NOMO-1 treated with DMSO at 0.1 percent for 48 hours (cell line): Measurements from ENCODE around the gene BLMH.

Source experiments
- DNase-seq: peaks from one replicate; lab custom pipeline; 2025; ENCODE audit not compliant: unreplicated experiment; lab: John Stamatoyannopoulos, UW

Gene BLMH

DNA sequence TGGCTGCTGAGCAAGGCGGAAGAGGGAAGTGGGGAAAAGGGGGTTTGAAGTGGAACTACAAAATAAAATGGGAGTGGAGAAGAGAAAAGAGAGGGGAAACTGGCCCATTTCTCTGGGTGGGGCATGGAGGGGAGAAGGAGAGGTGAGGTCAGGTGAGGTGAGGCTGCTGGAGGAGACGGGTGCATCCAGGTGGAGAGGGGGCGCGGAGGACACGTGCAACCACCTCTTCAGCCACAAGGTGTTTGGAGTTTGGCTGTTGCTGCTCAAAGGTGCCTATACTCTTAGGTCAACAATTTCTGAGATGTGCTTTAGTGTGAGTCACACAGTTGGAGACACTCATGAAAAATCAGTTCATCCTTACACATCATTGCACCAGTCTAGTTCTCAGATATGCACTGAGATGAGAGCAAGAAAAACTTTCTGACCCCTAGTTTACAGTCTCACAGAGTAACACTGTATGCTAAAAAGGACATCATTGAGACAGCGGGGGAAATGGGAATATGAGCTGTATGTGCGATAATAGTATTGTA is 61.1 kb downstream of the BLMH start:
- no peak for DNase-seq

DNA sequence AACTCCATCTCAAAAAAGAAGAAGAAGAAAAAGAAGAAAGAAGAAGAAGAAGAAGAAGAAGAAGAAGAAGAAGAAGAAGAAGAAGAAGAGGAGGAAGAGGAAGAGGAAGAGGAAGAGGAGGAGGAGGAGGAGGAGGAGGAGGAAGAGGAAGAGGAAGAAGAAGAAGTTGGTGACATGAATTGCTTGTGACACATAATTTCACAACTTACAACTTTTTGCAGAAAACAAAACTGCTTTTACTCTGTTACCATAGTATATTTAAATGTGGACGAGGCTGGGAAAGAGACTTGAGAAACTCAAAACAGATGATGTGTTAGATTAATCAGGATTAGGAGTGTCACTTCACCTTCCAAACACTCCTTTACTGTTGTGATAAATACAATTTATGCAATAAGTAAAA is 61.7 kb downstream of the BLMH start:
- DNase-seq: peak; percentile 42

DNA sequence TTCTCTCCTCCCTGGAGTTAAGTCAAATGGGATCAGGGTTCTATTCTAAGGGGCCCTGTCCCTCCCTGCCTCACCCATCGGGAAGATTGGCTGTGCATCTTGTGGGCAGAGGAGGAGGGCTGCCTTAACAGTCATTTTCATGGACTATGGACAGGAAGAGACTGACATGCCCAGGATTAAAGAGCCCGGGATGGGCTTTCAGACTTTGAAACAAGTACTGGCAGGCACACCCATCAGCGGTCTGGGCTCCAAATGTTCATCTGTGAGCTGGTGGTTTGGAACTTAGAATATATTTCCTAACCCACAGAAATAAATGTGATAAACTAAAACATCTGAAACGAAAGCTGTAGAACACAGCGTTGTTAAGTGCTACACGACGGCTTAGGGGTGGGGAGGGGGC is 62.7 kb downstream of the BLMH start:
- no peak for DNase-seq

DNA sequence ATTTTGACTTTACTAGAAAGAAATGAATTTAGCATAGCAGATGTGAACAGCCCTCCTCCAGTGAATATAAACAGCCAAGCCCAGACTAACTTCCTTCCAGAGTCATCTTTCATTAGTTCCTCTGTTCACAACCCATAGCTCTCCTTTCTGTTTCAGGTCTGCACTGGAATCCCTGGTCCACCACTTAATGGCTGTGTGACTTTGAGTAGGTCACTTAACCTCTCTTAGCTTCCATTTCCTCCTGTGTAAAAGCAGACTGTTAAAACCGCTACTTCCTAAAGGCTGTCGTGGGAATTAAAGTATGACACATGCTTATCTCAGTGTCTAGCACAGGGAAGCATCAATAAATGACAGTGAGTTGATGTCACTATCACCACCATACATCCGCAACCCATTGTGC is 63.7 kb downstream of the BLMH start:
- DNase-seq: no peak

DNA sequence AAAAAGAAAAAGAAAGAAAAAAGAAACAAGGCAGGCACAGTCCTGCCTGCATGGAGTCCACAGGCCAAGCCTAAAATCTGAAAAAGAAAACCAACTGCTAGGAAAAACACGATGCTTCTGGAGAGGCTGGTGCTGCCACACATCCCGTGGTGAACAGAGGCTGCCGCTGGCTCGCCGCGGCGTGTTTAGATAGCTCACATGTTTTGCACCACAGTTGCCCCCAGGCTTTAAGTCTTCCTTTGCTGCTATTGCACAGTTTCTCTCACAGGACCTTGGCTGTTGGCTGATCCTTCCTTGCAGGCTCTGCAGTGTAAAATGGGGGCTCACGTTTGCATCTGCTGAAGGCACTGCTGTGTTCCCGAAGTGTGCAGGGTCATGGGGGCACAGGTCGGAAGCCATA is 64.9 kb downstream of the BLMH start:
- DNase-seq: no peak

DNA sequence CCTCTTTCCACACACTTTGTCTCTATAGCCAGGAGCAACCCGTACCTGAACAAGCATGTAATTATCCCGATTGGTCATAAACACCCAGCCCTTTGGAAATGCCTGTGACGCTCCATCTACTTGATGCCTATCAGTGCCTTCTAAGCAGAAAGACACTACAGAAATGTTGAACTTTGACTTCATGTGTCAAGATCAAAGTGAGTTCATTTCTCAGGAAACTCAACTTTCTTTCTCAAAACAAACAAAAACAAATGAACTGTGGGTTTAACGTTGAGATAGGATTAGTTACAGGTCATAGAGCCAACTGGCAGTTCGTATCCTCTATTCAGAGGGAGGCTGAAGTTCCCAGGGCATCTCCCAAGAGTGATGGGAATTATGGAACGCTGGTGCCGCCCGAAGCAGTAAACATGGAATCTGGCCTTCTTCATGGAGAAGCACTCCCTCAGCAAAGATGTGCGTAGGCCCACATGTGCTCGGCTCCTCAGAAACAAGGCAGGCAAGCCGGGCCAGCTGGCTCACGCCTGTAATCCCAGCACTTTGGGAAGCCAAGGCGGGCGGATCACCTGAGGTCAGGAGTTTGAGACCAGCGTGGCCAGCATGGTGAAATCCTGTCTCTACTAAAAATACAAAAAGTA is 65.7 kb downstream of the BLMH start:
- DNase-seq: no peak

DNA sequence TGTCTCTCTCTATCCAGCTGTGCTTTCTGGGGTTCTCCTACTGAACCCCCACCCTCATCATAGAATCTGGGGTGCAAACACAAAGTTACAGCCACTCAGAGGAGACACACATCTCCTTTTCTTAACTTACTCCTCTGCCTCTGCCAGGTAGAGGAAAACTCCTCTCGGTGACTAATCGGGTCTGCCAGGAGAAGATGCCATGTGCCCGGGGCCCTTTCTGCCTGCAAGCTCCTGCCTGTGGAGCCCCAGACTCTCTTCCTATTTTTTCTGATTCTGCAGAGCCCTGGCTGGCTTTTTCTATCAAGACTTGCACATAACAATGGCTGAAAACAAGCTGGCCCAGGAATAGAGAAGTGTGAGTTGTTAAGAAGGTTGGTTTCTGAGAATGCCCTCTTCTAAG is 66.6 kb downstream of the BLMH start:
- DNase-seq: peak; percentile 40

DNA sequence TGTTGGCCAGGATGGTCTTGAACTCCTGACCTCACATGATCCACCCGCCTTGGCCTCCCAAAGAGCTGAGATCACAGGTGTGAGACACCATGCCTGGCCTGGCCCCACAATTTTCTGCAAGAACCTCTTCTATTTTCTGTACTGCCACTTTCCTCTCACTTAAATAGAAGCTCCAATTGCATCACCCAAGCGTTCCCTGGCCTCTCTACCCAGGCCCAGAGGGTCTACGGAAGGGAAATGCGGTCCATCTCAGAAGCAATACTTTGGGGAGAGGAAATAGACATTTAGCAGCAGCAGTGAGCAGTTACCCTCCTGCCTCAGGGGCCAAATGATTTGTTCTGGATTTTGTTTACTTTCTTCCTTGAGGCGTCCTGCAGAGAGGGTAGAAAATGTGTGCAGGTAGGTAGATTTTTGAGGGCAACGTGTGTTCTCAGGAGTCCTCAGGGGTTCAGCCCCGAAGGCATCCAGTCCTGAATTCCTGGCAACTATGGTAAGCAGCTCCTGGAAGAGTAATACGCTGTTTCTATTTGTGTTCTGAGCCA is 67.3 kb downstream of the BLMH start:
- DNase-seq: peak; percentile 60

DNA sequence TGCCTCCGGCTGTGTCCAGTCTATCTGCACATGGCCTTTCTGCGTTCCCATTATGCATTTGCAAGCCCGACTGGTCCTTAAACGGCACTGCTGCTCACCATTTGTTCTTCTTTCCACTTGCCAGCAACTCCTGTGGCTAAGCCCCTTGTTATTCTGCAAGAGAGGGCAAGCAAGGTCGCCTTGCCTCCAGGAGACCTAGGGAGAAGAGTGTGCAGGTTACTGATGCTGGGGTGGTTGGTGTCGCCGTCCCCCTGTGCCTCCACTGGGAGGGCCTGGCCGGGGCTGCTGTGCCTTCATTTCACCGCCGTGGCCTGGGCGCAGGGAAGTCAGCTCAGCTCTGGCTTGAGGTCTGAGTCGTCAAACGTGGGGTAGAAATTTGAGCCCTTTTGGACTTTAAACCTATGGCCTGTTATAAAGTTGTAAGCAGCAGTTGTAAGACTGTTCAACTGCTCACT is 69.0 kb downstream of the BLMH start:
- no peak for DNase-seq

DNA sequence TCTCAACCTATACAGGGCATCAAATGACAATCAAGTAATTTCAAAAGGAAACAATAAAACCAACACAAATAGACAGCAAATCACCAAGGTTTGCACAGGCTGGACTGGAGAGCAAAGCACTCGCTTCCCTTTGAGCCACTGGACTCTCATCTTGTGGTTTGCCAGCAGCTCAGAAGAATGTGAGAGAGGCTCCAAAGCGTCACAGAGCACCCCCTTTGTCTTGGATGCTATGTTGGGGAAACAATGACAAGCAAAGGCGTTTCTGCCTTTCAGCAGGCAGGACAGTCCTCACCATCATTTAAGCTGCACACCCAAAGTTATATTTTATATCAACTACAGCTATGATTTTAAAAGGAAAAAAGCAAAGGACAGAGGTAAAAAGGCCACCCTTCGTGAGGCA is 69.5 kb downstream of the BLMH start:
- DNase-seq: no peak

DNA sequence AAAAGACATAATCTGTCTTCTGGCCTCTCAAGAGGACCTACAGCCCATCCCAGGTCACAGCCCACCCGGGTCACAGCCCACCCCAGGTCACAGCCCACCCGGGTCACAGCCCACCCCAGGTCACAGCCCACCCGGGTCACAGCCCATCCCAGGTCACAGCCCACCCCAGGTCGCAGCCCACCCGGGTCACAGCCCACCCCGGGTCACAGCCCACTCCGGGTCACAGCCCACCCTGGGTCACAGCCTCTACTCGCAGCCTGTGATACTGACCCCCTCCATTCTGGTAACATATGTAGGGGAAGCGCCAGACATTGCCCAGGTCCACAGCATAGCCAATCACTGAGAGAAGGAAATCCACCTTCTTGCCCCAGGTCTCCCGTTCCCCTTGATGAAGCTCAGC is 70.4 kb downstream of the BLMH start:
- DNase-seq: no peak

DNA sequence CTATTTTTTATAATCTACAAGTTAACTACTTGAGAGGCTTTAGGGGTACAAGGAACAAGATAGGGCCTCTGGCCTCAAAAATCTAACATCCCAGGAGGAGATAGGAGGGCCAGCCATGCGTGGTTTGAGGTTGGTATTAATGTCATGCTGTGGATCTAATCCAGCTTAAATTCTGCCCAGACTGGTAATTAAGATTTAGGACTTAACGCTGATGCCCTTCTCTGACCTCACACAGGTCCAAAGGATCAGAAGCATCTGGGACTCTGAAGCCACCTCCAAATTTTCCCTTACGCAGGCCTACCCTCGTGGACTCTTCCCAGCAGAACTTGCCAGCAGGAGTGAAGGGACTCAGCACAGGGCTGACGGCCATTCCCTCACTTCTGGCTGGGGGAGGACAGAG is 71.3 kb downstream of the BLMH start:
- no peak for DNase-seq

DNA sequence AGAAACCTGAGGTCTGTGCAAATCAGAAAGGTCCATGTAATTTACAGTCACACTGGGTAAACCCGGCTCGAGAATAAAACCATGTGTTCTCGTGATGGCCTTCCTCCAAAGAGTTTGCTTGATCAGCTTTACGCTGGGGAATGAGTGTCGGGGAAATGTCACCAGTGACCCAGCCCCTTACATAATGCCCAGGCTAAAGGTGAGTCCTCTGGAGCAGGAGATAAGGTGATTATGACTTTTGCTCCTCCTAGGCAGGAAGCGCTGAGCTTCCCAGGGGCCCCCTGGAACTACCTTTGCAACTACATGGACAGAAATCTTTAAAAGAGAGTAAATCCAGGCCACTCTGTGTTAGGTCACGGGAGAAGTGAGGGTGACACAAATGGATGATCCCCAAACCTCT is 71.9 kb downstream of the BLMH start:
- DNase-seq: no peak

DNA sequence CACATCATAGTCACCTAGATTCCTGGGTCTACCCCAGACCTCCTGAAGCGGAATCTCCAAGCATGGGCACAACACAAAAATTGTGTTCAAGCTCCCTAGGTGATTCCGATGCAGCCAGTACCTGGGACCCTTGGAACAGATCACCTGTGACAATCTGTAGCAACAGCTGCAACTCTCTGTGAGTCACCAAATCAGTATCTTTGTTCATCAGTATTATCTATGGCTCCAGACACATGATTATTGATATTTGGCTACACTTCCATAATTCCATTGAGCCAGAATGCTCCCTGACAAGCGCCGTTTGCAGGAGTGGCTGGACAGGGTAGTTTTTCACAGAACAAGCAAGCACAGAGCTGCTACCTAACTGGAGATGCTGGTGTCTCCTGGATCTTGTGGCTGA is 72.4 kb downstream of the BLMH start:
- DNase-seq: no peak

DNA sequence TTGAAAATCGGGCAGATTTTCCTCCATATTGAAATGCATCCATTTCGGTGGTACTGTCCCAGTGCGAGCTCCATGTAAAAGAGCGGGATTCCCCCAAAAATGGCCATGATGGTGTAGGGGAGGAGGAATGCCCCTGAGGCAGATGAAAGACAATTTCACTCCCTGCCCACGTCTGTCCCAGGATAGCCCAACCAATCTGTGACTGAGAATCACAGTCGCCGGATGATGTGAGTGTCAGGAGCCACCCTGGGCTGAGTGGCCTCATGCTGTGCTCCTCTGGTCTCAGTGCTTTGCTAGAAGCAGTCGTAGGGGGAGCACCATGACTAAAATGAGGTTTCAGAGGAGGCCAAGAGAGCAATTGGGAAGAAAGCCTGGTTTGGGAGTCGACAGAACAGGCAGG is 72.9 kb downstream of the BLMH start:
- no peak for DNase-seq

DNA sequence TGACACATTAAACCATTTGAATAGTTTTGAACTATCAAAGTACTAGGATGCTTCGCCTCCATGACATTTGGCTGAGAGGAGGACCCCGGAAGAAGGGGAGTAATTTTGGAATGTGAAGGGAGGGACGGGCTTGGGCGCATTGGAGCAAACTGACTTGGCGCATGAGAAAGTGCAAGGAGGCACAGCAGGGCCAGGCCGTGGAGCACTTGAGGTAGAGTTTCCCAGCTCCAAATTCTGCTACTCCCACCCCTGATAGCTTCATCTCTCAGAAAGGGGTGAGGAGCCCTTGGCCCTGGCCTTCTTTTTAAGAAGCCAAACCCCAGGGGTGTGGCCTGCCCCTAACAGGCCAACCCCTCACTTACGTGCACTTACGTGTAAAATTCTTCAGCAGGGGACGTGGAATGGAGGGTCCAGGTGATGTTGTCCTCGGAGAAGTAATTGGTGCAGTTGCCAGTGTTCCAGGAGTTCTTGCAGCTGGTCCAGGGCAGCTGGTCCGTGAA is 73.9 kb downstream of the BLMH start:
- no peak for DNase-seq

DNA sequence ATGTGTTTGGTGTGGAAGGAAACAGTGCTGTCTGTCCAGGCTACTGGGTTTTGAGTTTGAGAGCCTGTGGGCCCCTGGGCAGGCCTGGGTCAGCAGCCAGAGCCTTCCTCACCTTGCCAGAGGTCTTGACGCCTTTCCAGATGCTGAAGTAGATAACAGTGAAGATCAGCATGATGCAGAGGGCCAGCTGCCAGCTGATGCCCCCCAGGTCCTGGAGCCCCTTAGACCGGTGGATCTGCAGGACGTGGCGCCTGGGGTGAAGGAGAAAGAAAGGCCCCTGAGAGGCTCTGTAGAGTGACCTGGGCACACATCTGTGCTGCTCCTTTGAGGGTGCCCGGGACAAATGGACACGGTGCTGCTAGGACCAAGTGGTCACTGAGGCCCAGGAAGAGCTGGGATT is 74.7 kb downstream of the BLMH start:
- DNase-seq: no peak

DNA sequence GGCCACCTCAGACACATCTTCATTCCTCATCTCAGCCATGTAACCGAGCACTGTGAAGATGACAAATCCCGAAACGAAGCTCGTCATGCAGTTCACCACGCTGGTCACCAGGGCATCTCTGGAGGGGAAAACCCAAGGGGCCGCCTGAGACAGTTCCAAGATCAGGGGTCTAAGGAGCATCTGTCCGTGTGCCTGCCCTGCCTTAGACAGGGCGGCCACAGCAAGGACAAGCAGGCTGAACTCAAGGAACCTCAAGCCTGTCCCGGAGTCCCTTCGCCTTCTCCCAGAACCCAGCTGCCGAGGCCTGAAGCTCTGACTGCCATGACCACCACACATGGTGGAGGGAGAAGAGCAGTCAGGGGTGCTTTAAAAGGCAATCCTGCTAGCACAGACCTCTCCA is 79.0 kb downstream of the BLMH start:
- no peak for DNase-seq

DNA sequence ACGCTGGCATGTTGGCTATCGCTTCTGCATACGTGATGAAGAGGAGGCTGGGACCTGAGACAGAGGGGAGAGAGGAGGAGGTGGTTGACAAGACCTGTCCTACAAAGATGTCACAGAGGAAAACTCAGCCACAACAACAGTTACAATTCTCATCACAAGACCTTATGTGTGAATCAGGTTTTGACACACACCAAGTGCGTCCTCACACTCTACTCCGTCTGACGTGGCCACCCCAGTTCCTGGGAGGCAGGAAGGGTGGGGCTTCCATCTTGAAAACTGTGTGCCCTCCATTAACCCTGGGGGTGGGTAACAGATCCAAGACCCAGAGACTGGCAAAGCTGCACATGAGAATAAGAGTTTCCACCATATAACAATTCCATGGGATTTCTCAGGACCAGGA is 80.4 kb downstream of the BLMH start:
- DNase-seq: no peak

DNA sequence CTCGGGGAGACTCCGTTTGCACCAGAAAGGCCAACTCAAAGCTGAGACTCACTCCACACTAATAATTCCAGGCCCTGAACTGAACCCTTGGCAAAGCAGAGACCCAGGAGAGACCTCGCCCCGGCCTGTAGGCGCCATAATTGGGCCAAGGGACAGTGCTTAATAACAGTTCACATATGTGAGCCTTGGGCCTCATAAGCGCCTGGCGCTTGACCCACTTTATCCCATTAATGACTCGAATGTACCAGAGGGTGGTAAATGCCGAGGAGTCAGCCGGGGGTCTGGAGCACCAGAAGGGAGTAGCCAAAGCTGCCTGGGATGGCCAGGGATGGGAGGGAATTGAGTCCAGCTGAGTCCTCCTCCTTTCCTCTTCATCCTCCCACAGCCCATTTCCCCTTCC is 80.8 kb downstream of the BLMH start:
- DNase-seq: no peak

DNA sequence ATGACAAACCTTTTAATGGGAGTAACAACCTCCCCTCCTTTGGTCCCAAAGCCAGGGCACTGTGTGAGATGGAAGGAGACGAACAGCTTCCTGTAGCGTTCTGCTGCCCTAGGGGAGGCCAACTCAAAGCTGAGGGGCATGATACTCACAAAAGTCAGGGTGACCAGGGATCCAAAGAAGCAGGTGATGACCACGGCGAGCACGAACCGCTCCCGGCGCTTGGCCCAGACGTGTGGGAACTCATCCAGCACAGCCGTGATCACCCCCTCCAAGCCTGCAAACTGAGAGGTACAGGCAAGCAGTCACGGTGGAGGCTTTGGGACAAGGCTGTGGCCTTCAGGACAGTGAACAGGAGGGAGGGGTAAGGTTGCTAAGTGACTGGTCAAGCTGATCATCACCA is 81.4 kb downstream of the BLMH start:
- no peak for DNase-seq

DNA sequence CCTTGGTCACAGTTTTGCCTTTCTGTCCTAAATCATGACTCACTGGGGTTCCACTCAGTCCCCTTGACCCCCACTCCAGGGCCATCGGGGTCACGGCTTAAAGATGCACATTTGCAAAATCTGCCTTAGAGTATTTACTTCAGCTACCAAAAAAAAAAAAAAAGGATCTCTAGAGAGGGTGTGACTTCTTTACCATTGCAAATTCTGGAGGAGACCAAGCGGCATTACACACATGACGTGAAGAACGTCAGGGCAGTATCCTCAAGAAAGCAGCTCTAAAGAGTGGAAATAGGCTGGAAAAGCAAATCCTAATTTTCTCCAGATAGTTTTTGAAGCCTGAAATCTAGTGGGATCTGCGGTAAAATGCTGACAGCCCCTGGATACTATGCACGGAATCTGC is 81.8 kb downstream of the BLMH start:
- DNase-seq: no peak

DNA sequence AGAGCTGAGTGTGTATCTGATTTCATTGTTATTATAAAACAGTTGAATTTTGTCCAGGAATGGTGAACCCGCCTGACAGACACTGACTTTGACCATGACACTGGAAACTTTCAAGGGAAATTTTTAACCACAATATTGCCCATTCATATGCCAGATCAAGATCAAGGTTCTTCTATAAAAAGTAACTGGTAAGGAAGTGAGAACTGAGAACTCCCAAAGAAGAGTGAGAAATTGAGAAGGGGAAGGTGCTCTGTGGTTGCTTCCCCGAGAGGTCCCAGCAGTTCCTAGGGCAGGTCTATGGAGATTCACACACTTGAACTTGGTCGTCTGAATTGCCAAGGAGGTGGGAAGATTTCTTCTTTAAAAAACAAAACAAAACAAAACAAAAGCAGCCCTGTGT is 83.5 kb downstream of the BLMH start:
- DNase-seq: peak; percentile 29
